Pons (tissue), 1 donor: ENCODE data around the gene BEND6.

Experiments used
- DNase-seq: peaks from one replicate; pipeline ENCODE4 v3.0.0-alpha.2; 2016; ENCODE audit warnings: low spot score

BEND6 gene

DNA sequence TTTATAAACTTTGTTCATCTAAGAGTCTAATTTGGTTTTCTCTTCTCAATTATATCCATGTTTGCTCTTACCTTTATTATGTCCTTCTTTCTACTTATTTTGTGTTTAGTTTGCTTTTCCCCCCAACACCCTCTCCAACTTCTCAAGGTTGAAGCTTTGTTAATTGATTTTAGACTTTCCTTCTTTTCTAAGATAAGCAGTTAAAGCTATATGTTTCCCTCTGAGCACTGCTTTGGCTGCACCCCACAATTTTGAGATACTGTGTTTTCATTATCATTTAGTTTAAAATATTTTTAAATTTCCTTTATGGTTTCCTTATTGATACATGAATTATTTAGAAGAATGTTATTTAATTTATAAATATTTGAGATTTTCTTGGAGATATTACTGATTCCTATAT, 13.9 kb upstream of the BEND6 start:
- DNase-seq: no peak

- no peak for DNase-seq
These were observed 10.2 kb upstream of the BEND6 start for GRCh38 chr6:56944661-56945060.

DNA sequence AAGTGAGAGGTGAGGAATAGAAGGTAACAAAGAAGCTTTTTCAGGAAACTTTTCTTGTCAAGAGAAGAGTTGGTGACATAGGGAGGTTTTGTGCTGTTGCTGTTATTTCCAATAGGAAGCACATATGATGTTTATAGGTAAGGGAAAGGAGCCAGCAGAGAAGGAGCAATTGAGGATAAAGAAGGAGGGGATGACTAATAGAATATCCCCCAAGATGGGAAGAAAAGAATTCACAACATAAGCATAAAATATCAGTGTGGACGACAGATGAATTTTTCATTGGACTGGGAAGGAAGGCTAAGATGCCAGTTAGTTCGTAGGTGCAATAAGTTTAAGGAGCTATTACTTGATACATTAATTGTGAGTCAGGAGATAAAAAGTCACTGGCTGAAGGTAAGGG, 8.5 kb upstream of the BEND6 start:
- no peak for DNase-seq

GRCh38 chr6:56947924-56948323, 7.0 kb upstream of the BEND6 start:
- DNase-seq: no peak

- DNase-seq: no peak
These were observed 5.6 kb upstream of the BEND6 start for GRCh38 chr6:56949265-56949664.

DNA sequence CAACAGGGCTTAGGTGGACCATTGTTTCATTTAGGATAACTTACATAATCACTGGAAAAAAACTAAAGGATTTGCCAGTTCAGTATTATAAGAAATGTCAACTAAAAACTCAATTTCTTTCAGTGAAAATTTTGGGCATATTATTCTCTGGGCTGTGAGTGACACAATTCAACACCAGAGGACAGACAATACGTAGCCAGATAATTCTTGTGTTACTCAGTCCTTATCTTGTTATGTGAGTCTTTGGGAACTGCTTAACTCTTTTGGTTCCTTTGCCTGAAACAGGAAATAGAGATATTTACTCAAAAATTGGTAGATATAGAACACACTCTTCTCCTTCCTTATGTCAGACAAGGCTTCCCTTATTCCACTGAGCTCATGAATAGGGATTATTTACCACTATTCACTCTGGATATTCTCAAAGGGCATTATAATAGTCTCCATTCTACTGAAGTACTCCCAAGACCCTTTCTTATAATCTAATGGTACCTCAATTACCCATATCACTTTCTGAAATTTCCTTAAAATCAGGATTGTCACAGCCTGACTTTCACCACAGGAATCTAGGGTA, 4.9 kb upstream of the BEND6 start:
- DNase-seq: peak; percentile 59

DNA sequence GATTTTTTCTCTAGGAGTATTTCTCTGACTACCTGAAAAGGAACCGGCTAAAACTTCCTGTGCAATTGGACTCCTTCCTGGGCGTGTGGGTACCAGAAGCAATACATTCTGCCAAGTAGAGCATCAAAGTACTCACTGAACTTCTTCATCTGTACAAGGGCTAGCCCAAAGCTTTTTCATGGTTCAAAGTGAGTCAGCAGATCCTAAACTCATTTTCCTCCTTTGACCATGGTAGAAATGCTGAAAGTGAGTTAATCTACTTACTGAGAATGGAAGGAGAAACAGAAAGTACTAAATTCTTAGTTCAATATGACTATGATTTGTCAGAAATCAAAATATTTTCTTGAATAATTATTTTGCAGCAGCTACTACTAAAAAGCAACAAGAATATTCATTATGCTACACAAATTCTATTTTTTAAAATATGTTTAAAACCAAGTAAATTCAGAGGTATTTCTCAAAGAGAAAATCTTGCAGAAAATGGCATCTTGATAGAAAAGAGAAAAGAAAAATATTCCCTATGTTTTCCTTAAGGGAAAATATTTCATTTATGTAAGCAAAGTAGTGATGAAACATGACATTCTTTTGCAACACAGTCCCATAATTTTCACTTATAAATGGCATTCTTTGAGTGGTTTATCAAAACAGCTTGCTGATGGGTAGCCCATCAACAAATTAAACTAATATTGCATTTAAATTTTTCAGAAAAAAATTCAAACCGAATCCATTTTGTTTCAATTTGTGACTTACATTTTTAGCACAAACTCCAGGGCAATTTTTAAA, 3.7 kb upstream of the BEND6 start:
- no peak for DNase-seq

GRCh38 chr6:56953597-56954402, 1.1 kb upstream of the BEND6 start:
- no peak for DNase-seq

- DNase-seq: peak; percentile 80
These were observed 556 bp downstream of the BEND6 start for GRCh38 chr6:56955171-56956155.

DNA sequence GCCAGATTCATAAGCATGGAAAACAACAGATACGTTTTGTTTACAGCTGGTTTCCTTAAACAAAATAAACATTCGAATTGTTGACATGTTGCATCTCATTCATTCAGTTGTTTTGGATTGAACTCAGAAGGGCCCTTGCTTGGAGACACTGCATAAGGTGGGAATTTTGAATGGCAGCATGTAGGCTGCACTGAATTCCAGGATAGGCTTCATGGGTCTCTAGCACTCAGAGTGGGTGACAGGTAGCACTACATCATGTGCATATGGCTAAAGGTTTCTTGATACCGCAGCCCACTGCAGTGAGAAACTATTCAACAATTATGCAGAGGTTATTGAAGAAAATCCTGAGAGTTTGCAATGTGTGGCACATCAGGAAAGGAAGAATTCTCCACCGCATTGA, 1.6 kb downstream of the BEND6 start:
- DNase-seq: no peak

- no peak for DNase-seq
These were observed 2.9 kb downstream of the BEND6 start for GRCh38 chr6:56957856-56958255.

DNA sequence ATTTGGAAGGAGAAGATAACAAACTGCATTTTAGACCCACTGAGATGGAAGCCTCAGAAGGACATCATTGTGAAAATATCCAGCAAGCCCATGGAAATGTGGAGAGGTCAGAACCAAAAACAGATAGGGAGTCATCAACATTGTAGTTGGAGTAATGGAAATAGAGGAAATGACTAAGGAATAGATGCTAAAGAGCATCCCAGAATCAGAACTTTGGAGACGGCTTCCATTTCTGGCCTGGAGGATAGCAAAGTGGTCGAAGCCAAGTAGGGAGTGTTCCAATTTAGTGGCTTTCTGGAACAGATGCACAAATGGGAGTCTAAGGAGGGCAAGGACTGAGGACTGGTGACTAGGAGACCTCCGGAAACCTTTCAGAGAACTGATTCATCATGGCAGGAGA, 3.6 kb downstream of the BEND6 start:
- no peak for DNase-seq

DNA sequence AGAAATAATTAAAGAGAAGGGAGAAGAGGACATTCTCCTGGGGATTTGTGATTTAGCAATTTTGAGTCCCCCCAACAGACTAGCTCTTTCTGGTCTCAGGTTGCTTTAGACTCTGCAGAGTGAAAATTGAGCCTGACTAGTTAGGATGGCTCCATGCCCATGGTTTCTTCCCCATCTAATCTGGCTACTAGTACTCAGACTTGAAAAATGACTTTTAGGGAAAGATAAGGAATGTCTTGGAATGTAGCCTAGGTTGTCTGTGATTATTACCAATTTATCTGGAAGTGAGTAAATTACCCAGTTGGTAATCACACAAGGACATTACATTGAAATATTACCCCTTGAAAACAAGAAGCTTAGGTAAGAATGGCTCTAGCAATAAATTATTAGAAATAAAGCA, 4.2 kb downstream of the BEND6 start:
- no peak for DNase-seq

DNA sequence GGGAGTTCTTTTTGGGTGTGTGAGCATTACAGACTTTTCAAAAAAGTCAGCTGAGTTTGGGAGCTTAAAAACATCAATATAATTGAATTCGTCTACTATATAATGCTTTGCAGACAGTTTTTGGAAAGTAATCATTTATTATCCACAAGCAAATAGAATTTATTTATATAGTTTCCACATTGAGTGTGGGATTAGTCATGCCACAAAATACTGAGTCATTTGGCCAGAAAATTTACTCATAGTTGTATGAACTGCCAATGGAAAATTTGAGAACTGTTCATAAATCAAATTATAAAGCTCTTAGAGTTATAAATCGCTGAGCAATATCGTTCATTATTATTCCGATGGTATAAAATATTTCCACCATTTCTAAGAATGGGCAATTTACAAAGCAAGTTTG, 5.0 kb downstream of the BEND6 start:
- DNase-seq: no peak

GRCh38 chr6:56961151-56961550, 6.2 kb downstream of the BEND6 start:
- DNase-seq: no peak

GRCh38 chr6:56962441-56962840, 7.5 kb downstream of the BEND6 start:
- no peak for DNase-seq

GRCh38 chr6:56963043-56963442, 8.1 kb downstream of the BEND6 start:
- no peak for DNase-seq

- no peak for DNase-seq
These were observed 8.9 kb downstream of the BEND6 start for GRCh38 chr6:56963793-56964192.

DNA sequence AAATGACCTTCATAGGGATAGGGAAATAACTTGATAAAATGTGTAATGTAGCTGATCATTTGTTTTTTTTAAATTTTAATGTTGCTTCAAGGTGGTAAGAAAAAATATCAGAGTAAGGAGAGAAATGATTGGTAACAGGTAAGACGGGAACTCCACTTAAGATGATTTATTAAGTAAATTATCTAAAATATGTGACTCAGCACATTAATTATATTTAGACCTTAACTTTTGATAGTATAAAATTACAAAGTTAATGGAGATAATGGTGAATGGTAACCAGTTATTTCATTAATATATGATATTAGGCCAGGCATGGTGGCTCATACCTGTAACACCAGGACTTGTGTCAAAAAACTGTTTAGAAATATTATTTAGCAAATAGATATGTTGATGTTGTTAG, 10.2 kb downstream of the BEND6 start:
- DNase-seq: no peak

GRCh38 chr6:56970849-56971248, 15.9 kb downstream of the BEND6 start:
- no peak for DNase-seq

- no peak for DNase-seq
These were observed 22.3 kb downstream of the BEND6 start for GRCh38 chr6:56977192-56977591.

GRCh38 chr6:56978530-56978929, 23.6 kb downstream of the BEND6 start:
- DNase-seq: no peak
